Activated CD4-positive, alpha-beta T cell treated with anti-CD3 and anti-CD28 coated beads, Interleukin-2, Interleukin-4, amounts not matched to agents 100 ng/mL and 50 ng/mL, durations not matched to agents 16 hours and 8 hours (primary cell): ENCODE results near the gene TMSB4Y.

ENCODE experiments used
- DNase-seq: peaks from one replicate; pipeline ENCODE4 v3.0.0-alpha.2; 2020; ENCODE audit warnings: low spot score

Gene TMSB4Y

DNA sequence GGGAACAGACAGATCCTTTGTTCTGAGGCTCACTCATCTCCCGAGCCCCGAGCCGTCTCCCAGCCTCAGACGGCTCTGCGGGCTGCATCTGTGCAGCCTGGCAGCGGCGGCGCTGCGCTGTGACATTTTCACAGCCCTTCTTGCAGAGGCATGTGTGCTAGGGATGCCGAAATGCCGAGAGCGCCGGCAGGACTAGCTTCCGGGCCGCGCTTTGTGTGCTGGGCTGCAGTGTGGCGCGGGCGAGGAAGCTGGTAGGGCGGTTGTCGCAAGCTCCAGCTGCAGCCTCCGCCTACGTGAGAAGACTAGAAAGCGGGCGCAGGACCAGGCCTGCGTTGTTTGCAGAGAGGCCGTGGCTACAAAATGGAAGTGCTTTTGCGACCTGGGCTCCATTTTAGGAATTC, at the start of gene TMSB4Y:
Gene TMSB4Y (plus strand): TSS at position 332 of the 401 bp plus-strand sequence.
- no peak for DNase-seq

DNA sequence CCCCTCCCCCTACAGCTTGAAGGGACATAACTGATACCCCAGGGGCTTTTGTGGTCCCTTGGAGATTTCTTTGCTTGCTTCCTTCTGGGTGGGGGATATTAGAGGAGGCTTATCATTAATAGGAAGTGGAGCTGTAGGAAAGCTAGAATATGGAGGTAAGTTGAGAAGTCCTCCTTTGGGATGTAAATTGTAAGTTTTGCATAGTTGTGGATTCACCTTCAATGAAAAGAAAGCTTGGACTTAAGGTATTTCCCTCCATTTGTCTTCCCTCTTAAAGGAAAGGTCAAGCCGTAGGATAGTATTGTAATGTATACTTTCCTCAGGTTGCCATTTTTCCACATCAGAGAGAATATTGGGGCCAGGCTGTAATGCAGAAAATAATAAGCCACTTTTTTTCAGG, 39.5 kb upstream of the TMSB4Y start:
- DNase-seq, result no peak

DNA sequence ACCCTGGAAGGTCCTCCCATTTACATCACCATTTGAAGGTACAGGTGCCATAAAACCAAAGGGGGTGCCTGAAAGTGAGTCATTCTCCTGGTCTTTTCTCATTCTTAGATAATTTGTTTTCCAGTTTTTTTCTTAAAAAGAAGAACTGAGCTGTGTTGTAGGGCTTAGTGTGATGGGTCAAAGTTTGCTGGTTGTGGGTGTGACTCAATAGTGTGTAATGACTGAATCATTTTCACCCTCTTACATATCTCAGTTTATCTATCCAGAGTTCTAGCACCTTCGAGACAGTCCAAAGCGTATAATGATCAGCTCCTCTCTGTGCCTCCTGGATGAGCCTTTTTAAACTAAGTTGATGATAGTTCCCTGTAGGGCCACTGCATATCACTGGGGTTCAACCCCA, 32.6 kb upstream of the TMSB4Y start:
- DNase-seq, result no peak

DNA sequence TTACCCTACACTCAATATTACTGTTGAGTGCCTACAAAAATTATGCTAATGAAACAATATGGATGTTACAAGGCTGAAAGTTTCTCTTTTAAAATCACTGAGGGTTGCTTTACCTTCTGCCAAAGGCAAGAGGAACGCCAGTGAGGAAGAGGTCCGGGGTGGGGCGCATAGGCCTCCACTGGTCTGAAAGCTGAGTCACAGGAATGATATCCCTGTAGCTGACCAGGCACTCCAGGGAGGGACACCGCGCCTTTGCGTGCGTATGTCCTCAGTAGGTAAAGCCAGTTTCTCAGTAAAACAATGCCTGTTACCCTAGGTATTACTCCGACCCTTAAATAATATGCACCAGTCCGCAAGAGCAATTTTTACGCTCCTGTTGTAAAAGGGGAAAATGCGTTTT, 1.4 kb upstream of the TMSB4Y start:
- no peak for DNase-seq

DNA sequence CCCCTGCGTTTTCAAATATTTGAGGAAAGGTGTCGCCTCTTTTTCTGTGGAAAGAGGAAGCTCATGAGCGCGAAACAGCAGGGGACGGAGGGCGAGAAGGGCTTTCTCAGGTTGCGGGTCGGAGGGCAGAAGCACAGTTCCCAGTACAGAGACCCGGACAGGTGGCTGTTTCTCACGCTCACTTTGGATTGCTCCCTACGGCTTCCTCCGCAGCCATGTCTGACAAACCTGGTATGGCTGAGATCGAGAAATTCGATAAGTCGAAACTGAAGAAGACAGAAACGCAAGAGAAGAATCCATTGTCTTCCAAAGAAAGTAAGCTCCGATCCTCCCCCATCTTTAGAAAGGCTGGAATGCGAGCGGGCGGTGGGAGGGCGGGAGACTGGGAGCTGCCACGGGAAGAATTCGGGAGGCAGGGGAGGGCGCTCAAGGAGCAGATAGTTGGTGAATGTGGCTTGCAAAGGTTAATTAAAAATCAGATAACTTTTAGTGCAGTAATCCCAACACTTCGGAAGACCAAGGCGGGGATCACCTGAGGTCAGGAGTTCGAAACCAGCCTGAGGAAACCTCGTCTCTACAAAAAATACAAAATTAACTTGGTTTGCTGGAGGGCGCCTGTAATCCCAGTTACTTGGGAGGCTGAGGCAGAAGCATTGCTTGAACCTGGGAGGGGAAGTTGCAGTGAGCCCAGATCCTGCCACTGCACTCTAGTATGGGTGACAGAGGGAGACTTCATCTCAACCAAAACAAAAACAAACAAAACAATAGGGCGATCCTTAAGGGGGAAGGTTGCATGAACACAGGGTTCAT, 627 bp downstream of the TMSB4Y start:
- DNase-seq, result no peak

DNA sequence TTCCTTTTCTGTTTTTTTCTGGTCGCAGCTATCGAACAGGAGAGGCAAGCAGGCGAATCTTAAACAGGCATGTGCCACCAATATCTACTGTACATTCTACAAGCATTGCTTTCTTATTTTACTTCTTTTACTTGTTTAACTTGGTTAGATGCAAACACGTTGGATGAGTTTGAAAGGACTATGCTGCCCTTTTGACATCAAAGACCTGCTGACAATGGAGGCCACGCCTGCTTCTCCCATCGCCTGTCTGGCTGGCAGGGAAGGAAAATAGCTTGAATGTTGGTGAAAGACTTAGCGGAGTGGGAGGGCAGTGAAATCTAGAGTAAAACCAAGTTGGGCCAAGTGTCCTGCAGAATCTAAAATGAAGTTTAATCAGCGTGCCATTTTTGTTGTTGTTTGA, 1.5 kb downstream of the TMSB4Y start:
- no peak for DNase-seq

DNA sequence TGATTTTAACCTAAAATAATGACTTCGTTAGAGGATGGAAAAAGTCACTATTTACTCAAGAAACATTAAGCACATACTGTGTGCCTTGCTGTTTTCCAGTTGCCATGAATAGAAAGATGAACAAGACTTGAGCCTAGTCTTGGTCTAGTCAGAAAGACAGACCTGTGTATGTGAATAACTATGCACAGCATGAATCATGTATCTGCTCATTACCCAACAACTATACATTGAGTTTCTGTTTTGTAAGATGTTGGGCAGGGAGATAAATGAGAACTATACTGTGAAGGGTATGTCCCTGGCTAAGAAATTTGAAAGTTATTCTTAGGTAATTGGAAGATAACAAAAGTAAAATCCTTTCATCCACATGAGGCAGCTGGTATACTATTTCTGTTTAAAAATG, 4.3 kb downstream of the TMSB4Y start:
- no peak for DNase-seq

DNA sequence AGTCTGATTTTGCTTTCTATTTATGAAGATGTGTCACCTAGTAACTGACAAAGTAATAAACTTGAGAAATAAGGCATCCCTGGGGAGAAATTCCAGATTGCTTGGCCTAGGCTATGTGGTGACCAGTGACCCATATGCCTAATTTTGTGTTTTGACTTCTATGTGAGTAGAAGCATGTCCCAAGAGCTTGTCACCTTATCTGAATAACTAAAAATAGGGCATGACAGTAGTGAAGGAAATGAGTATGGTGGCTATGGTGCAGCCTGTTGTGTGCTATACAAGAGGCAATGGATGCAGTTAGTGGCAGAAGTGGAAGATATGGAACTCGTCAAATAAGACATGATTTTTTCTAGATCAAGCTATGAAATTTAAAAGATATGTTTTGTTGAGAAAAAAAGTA, 15.3 kb downstream of the TMSB4Y start:
- DNase-seq, result no peak

DNA sequence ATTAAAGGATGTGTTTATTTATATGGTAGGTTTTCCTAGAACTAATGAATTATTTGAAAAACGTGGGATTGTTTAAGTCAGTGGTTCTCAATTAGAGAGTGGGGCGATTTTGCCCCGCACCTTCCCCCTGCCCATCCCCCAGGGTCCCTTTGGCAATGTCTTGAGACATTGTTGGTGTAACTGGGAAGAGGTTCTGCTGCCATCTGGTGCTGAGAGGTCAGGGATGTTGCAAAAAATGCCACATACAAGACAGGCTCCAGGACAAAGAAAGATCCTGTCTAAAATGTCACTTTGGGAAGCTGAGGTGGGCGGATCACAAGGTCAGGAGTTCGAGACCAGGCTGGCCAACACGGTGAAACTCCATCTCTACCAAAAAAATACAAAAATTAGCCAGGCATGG, 25.8 kb downstream of the TMSB4Y start:
- DNase-seq, result no peak

DNA sequence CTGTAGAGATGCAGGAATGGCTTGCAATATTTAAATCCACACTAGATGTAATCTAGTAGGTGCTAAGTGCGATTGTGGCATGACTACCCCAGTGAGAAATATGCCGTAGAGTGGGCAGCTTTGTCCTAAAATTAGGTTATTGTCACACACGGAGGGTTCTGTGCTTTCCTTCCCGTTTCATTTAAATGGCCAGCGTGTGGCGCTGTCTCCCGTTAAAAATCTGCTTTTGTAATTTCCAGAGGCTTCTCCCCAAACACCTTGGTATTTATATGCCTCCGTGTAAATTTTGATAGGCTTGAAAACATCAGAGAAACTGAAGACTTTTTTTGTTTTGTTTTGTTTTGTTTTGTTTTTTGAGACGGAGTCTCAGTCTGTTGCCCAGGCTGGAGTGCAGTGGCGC, 34.9 kb downstream of the TMSB4Y start:
- DNase-seq, result no peak

DNA sequence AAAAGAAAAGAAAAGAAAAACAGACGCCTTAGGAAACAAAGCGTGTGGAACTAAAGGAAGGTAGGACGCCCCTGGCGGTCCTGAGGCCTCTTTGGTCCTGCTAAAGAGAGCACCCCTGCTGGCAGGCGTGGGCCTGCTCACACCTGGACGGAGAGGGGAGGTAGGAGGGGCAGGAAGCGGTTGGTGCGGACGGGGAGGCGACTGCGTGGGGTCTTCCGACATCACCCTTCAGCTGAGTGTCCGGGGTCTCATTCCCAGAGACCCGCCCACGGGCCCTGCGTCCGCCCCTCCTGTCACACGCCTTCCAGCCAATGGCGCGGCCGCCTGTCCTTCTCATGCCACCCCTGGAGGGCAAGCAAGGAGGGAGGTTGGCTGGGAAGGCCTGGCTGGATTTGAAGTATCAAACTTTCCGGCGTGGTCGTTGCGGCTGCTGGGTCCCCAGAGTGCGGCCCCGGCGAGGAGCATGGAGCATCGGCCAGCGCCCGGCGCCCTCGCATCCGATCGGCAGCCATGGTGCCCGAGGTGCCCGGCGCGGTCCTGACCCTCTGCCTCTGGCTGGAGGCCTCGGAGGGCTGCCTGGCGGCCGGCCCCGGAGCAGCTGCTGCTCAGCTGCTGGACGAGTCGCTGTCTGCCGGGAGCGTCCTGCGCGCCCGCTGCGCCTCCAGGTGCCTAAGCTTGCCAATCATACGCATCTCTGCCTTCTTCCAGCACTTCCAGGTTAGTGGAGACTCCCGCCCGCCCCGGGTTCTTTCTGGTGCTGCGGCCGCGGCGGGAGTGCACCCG, 47.8 kb downstream of the TMSB4Y start:
- DNase-seq, result no peak

DNA sequence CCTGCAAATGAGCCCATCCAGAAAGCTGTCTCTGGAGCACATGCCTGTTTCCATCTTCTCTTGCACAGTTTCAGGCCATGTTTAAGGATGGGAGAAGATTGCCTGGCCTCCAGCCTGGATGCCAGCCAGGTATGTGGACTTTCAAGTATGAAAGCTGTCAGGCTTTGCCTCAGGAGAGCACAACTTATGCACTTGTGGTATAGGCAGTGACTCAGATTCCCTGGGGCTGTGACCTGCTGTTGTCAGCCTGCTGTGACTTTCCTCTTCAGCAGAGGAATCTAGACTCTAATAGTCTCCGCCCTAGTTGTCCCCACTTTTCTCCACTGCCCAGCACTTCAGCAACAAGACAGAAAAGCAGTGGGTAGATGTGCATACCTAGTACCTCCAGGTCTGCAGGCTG, 51.0 kb downstream of the TMSB4Y start:
- DNase-seq, result no peak
